GM21423 (cell line): ENCODE results near the gene CCL19.

Experiments used
- ATAC-seq: cut with Tn5 transposase; IDR thresholded peaks from one replicate; pipeline ENCODE4 v1.9.1; 2021; ENCODE audit warnings: mild to moderate bottlenecking, moderate library complexity; ENCODE audit not compliant: unreplicated experiment

Gene CCL19

DNA sequence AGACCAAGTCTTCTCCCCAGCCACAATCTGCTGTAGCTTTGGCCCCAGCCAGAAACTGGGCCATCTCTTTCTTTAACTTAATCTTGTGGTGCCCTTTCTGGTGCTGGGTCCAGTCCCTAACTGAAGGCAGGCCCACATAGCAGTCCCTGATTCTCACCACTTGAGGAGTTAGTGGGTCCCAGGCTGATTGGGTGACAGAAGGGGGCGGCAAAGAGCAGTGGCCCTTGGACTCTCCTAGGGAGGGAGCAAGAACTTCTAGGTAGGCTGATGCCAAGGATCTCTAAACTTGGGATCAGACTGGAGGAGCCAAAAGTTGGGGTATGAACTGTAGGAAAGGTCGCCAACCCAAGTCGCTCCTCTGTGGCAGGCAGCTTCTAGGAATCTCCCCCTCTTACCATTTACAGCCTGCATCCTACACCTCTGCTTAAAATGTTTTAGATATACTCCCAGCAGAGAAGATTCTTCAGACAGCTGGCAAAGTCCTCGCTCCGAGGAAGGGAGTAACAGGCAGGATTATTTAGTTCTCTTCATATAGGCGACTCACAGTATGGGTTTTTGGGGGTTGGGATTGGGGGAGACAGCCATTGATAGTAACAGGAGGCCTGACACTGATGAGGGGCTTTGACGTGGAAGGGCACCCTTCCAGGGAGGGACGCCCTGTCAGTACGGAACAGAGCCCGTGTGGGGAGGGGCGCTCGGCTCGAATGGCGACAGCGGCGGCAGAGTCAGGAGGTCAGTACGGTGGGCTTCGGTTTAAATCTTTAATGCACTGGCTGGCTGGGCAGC lies 26.6 kb downstream of the CCL19 start:
- ATAC-seq = no peak

DNA sequence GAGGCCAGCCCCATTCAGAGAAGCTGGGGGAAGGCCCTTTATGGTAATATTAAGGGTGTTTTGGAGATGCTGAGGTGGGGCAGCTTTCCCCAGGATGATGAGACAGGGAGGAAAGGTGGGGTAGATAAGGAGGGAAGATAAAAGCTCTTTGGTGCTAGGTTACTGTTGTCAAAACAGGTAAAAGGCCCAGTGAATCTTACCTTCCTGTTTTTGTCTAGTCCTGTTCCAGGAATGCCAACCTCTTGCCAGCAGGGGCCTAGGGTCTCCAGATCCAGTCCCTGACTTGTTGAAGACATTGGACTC lies 27.8 kb downstream of the CCL19 start:
- ATAC-seq = no peak

DNA sequence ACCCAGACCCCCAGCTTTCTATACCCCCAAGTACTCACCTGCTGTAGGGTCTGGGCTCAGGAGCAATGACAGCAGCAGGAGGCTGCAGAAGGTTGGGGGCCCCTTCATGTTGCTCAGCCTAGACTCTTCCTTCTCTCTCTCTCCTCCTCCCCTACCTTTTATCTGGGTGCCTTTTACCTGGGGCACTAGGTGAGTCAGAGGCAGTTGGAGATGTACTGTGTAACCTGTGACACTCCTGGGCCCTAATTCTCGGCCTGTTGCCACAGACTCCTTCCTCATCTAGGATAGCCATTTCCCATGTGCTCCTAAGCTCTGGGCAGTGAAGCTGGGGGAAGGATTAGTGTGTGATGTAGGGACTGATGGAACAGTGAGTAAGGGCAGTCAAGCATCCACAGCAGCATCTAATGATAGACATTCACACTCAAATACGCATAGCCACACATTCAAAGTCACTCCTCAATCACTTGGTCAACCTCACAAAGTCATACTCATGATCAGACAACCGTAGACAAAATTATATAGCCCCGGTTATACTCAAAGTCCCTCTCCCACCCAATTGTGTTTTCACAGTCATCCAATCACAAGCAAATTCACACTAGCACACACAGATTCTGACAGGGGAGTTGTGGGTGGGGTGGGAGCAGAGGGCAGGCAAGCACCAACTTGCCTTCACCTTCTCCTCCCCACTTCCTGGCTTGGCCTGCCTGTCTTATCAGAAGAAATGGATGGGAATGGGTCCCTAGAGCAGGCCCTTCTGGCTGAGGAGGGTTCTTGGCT lies 28.4 kb downstream of the CCL19 start, which contains the start of gene CCL27:
Gene CCL27 (minus strand): TSS at position 132 of the 777 bp plus-strand sequence. CDS start 24 bp downstream, at position 108.
- ATAC-seq = no peak

DNA sequence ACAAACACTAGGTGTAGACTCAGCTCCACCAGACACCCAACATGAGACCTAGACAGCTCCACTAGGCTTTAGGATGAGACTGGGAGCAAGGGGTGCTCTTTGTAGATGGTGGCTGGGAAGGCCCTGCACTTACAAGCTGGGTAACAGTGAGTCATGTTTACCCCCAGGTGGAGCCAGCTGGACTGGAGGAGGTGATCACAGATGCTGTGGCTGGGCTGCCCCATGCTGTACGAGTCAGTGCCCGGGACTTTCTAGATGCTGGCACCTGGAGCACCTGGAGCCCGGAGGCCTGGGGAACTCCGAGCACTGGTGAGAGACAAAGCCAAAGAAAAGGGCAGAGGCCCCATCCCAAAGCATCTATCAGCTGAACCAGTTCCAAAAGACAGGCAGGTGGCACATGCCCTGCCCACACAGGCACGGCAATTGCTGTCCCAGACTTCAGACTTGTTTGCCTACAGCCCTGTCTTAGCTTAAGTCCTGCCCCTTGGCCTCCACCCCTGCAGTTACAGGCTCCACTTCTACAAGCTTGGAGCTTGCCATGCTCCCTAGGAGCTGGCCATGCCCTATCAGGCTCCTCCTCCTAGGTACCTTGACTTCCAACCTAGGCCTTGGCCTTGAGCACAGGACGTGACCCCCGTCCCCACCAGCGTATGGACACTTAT lies 31.4 kb downstream of the CCL19 start:
- no peak for ATAC-seq

DNA sequence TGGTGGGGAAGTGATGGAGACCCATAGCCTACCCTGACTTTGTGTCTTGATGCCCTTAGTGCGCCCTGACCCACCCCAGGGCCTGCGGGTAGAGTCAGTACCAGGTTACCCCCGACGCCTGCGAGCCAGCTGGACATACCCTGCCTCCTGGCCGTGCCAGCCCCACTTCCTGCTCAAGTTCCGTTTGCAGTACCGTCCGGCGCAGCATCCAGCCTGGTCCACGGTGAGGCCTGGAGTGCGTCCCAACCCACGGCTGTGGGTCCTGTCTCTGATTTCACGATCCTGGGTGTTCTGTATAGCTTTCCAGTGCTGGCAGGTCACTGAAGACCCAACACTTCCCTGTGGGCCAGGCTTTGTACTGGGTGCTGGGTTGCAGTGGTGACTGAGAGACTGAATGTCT lies 32.6 kb downstream of the CCL19 start:
- no peak for ATAC-seq

DNA sequence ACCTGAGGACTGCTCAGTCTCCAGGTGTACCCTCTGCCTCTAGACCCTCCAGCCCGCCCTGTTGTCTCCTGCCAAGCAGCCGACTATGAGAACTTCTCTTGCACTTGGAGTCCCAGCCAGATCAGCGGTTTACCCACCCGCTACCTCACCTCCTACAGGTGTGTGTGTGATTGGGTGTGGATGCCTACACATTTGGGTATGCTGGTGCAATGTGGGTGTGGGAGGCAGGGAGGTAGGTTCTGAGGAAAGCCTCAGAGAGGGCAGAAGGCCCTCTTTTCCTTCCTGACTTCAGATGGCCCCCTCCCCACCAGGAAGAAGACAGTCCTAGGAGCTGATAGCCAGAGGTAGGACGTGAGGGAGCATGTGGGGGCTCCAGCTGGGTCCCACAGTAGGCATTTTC lies 34.1 kb downstream of the CCL19 start:
- no peak for ATAC-seq

DNA sequence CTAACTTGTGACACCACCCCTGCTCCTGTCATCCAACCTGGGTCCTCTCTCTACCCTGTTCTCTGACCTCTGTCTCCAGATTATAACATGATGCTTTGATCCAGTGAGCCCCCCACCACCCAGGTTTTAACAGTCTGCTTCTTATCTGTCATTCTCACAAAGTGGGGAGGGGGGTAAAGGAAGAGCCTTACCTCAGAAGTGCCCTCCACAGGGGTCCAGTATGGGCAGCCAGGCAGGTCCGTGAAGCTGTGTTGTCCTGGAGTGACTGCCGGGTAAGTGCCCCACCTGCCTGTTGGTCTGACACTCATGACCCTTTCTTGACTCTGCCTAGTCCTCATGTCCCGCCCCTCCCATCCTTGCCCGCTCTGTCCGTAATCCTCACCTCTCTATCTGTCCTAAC lies 35.7 kb downstream of the CCL19 start:
- no peak for ATAC-seq

DNA sequence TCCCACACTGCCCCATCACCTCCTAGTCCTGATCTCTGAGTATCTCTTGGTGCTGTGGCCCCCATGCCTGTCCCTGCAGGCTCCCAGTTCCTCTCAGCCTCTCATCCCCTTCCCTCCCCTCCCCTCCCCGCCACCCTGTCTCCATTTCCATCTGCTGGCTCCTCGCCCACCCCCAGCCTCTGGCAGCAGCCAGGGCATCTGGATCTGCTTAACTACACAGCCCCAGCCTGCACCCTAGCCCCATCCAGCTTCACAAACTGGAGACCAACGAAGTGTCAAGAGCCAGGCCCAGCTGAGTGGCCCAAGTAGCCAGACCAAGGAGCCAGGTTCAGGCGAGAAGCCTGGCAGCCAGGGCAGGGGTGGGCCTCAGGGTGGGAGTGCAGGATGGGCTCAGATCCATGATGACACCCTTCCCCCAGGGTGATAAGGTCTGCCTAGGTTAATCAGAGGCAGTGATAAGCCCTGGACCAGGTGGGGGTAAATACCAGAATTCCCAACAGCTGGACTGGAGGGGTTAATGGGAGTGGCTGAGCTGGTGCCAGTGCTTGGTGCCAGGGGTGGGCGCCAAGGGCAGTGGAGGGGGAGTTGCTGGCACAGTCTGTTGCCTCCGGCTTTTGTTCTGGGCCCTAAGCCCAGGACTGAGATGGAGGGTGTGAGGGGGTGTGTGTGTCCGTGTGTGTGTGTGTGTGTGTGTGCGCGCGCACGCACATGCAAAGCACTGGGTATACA lies 36.6 kb downstream of the CCL19 start:
- no peak for ATAC-seq

DNA sequence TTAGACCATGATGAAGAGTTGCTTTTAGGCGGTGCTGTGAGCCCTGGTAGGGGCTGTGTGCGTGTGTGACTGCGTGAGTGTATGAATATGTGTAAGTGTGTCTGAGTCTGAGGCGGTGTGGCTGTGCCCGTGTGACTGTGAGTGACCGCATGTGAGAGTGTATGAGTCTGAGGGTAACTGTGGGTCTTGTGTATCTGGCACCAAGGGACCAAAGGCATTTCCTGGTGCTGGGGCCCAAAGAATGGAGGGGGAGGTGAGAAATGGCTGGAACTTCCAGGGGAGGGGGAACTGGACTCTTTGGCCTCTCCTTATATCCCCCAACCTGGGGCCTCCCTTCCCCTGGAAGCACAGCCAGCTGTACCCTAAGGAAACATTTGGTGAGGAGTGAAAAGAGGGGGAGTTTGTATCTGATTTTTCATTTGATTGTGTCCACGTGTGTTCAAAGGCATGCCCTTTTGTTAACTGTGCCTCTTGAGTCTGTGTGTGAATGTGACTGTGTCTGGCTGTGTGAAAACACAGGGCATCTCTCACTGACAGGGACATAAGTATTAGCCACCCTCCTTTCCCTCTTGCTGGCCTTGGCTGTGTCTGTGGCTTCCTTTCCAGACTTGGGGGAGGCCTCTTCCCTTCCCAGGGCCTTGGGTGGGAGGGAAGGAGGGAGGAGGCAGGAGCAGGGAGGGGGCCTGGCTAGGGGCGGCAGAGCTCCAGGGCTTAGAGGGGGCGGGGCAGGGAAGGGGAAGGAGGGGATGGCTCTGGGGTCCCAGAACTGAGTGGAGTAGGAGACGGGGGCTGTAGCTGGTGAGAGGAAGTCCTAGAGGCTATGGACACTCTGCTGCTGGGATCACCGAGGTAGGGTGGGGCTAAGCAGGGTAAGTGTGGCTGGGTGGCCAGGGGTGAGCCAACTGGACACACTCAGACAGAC lies 37.7 kb downstream of the CCL19 start:
- ATAC-seq = no peak

DNA sequence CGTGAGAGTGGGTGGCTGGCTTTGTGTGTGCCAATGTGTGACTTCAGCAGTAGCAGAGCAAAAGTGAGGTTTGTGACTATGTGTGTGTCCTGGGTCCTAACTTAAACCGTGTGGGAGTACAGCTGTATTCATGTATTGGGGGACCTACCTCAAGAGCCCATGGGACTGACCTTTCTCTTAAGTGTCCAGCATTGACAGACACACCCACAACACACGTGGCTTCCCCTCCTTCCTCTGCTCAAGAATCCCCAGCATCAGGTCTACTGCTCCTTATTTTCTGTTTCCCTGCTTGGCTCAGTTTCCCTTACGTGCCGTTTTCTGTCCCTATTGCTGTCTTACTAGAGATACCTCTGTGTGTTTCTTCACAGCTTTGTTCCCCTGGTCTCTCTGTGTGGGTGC lies 38.5 kb downstream of the CCL19 start:
- ATAC-seq = no peak

DNA sequence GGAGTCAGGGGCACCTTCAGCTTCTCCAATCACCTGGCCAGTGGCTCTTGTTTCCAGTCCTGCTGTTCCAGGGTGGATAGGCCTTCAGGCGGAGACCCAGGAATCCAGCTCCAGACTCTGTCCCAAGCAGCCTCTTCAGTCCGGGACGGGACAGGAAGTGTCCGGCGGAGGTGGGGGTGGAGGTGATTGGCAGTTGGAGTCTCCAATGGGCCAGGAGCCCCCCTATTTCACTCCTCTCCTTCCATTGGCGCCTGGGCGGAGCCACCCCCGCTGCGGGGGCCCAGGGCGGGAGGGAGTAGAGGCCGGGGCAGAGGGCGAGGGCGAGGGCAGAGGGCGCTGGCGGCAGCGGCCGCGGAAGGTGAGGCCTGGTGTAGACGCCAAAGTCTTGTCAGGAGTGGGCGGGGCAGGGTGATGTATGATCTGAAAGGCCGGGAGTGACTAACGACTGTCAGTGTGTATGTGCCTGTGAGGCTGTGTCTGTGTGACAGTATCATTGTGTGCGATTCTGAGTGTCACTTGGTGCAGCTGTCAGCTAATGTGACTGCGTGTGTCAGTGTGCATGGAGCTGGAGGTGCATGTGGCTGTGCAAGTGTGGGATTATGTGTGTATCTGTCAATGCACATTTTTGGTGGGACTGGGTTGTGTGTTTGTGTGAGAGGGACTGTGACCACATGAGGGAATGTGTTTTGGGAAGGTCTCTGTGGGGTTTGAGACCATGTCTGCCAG lies 39.0 kb downstream of the CCL19 start, which contains the start of gene IL11RA:
Gene IL11RA (plus strand): TSS at position 310 of the 726 bp plus-strand sequence. CDS start 3,033 bp downstream, outside the sequence.
- no peak for ATAC-seq

DNA sequence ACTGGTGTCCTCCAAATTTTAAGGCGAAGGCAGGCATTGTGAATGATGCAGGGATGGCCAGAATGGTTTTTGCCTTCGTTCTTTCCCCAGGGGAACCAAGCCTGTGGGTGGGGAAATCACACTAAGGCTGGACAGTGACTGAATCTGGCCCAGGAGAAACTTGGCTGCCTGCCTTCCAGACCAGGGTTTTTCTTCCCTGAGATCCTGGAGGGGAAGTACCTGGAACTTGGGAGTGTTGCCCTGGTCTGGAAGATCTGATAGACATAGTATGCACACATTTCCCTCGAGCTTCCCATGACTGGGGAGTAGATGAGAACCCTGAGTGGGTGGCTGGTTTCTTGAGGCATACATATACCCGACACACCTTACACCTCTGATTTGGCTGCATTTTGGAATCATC lies 39.8 kb downstream of the CCL19 start:
- ATAC-seq = no peak

DNA sequence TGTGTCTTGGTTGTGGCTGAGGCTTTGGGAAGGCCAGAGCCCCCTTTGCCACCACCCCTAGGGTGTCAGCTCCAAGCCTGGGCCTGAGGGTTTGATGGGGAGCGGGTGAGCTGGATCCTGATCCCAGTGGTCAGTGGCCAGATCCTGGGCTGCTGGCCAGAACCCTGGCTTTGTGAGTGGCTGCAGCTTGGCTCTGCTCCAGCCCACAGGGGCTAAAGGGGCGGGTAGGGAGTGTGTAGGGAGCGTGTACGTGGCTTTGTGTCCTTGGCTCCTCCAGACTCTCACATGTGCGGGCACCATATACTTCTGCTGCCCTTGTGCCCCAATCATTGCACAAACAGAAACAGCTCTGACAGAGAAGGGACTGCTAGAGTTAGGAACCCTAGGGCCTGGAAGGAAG lies 40.3 kb downstream of the CCL19 start:
- no peak for ATAC-seq

DNA sequence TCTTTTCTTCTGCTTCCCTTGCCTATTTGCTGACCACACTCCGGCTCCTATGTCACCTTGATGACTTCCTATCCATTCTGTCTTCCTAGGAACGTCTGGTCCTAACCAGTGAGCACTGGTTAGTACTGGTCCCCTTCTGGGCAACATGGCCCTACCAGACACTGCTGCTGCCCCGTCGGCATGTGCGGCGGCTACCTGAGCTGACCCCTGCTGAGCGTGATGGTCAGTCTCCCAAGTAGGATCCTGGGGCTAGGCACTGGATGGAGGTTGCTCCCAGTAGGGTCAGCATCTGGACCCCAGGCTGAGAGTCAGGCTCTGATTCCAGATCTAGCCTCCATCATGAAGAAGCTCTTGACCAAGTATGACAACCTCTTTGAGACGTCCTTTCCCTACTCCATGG lies 42.4 kb downstream of the CCL19 start:
- no peak for ATAC-seq

DNA sequence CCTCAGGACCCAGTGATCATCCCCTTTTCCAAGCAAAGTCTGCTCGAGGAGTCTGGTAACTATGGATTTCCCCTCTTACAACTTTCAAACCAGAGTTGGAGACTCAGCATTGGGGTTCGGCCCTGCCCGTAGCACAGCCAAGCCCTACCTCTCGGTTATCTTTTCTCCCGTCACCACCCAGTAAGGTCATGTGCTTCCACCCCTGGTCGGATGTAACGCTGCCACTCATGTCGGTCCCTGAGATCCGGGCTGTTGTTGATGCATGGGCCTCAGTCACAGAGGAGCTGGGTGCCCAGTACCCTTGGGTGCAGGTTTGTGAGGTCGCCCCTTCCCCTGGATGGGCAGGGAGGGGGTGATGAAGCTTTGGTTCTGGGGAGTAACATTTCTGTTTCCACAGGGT lies 43.4 kb downstream of the CCL19 start:
- no peak for ATAC-seq

DNA sequence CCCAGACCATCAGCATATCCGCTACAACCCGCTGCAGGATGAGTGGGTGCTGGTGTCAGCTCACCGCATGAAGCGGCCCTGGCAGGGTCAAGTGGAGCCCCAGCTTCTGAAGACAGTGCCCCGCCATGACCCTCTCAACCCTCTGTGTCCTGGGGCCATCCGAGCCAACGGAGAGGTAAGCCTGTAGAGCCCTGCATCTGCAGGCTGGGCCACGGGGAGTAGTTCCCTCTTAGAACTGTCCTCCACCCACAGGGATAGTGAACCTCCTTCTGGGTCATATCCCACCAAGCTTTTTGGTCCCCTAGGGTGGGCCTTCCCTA lies 44.0 kb downstream of the CCL19 start:
- no peak for ATAC-seq

DNA sequence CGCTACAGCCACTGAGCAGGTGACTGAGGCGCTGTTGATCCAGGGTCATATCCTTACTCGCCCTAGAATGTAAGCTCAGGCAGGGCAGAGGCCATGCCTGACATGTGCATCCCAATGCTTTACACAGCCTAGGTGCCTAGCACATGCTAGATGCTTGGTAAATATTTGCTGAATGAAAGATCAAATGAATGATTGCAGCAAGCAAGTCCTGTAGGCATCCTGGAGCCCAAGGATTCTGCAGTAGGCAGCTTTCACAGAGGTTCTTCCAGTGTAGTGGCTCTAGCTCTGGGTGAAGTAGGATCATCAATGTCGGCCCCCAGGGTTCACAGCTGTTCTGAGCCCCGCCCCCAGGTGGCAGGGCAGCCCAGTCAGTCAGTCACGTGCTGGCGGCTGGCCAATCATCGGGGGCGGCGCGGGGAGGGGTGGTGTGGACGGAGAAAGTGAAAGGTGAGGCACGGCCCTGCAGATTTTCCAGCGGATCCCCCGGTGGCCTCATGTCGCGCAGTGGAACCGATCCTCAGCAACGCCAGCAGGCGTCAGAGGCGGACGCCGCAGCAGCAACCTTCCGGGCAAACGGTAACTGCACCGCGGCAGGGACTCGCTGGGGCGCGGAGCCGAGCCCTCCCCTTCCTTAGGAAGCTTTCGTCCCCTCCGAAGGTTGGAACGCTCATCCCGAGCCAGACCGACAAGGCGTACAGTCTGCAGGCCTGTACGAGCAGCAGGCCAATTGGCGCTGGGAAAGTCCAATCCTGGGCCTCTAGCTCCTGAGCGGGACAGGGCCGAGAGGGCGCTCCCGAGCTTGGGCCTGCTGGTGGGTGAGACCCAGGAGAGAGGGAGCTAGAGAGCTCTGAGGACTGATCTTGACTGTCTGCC lies 44.6 kb downstream of the CCL19 start, which contains the start of gene GALT:
Gene GALT (plus strand): TSS at position 465 of the 873 bp plus-strand sequence. CDS start 30 bp downstream, at position 495.
- peak; percentile 87 for ATAC-seq

DNA sequence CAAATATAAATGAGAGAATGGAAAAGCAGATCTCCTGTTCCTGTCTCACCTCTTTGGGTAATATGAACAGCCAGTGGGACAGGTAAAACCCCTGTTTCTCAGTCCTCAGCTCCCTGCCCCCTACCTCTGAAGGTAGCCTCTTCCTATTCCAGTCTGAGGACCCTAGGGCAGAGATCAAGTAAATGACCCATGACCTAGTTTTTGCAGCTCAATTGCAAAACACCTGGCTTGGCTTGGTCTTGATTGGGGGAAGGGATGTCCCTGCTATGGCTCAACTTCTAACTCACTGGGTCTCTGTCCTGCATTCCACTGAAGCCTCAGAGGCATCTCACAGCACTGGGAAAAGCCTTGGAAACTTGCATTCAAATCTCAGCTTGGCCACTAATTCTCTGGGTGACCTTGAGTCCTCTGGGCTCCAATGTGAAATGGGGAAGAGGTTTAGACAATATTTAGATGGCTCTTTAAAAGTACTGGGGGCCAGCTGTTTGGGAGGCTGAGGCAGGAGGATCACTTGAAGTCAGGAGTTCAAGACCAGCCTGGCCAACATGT lies 46.2 kb downstream of the CCL19 start:
- no peak for ATAC-seq
